DND-41 (cell line): ENCODE measurements around the gene ZNF337.

Experiments used
- CTCF ChIP-seq: IDR thresholded peaks from 2 replicates; pipeline ENCODE4 v1.5.1; 2012; ENCODE audit warnings: borderline replicate concordance, low read length, moderate library complexity, mild to moderate bottlenecking; ENCODE audit not compliant: poor library complexity, severe bottlenecking; ENCODE audit errors: extremely low read depth
- EZH2 ChIP-seq: IDR thresholded peaks from 3 replicates; pipeline ENCODE4 v1.6.1; 2012; ENCODE audit warnings: borderline replicate concordance, low read depth, mild to moderate bottlenecking, moderate library complexity, low read length, inconsistent platforms; ENCODE audit not compliant: severe bottlenecking

GRCh38 chr20:25733903-25734302, 37.2 kb upstream of the ZNF337 start:
- TF ChIP-seq CTCF (no peak), EZH2 (no peak)
